Testis (tissue), 3 donors: ENCODE data around the gene PTPRN2. TPM values are rescaled to one million over a fixed set of nuclear protein-coding genes. Genes with fewer than 3 reads are reported as not detected.

Source experiments
- DNase-seq: peaks from one replicate; pipeline ENCODE4 v3.0.0-alpha.2; 2019
- H3K27ac ChIP-seq, 2 donors: fragments of 200-600 bp; sonication (generic); one replicate each; pipeline ENCODE4 v1.5.1; 2019
- H3K27me3 ChIP-seq: fragments of 200-600 bp; sonication (generic); one replicate; pipeline ENCODE4 v1.5.1; 2019
- H3K36me3 ChIP-seq: fragments of 200-600 bp; sonication (generic); one replicate; pipeline ENCODE4 v1.5.1; 2017; ENCODE audit warnings: low read depth; ENCODE audit errors: missing control alignments
- H3K4me1 ChIP-seq: fragments of 200-600 bp; sonication (generic); one replicate; pipeline ENCODE4 v1.5.1; 2019
- H3K4me3 ChIP-seq, 2 donors: fragments of 200-600 bp; sonication (generic); one replicate each; pipeline ENCODE4 v1.5.1; 2017 to 2019
- H3K9me3 ChIP-seq: fragments of 200-600 bp; sonication (generic); one replicate; pipeline ENCODE4 v1.5.1; 2017
- POLR2A ChIP-seq: fragments of 450-650 bp; IDR thresholded peaks from one replicate; pipeline ENCODE4 v1.6.1; 2017; ENCODE audit warnings: antibody characterized with exemption, mild to moderate bottlenecking, moderate library complexity
- WGBS, 2 donors: methylation state at CpG; one replicate each; pipeline ENCODE4 v1.1.5; 2018; 5-methylcytosine and 5-hydroxymethylcytosine counted together
- intact Hi-C: fragments of 100-400 bp; cut with DNase I; formaldehyde crosslinking; loops from one replicate; pipeline ENCODE4 v1.15.1; 2023; ENCODE audit warnings: low total_unique reads
- polyA plus RNA-seq: library from polyadenylated mRNA; stranded (reverse); fragments of 350-450 nt; fragmentation: Illumina TruSeq; extraction: RNeasy Lipid Tissue Mini Kit (QIAGEN cat#74804); gene quantifications from one replicate; pipeline ENCODE4 v1.2.3, GENCODE V29; 2014; ENCODE audit warnings: low read depth, low replicate concordance; ENCODE audit not compliant: insufficient read depth
- total RNA-seq, 2 donors: library from RNA; depleted of rRNA; stranded (reverse); fragments of >200 nt; gene quantifications; one replicate each; pipeline ENCODE4 v1.2.3, GENCODE V29; 2016
- TF ChIP-seq, protein P1 (sequence below), 3 experiments: fragments of 450-650 bp in 2 of 3; fragments of 200-600 bp in 1 of 3; sonication (generic) in 1 of 3; IDR thresholded peaks; one replicate each; pipeline ENCODE4 v1.5.1; 2016 to 2019; ENCODE audit warnings: antibody characterized with exemption in 3 of 3, mild to moderate bottlenecking in 2 of 3, moderate library complexity in 1 of 3

PTPRN2 gene
- total and polyA plus RNA-seq, 3 donors from 2014 or later = 9.3 to 10.8 (median 9.8) TPM

DNA sequence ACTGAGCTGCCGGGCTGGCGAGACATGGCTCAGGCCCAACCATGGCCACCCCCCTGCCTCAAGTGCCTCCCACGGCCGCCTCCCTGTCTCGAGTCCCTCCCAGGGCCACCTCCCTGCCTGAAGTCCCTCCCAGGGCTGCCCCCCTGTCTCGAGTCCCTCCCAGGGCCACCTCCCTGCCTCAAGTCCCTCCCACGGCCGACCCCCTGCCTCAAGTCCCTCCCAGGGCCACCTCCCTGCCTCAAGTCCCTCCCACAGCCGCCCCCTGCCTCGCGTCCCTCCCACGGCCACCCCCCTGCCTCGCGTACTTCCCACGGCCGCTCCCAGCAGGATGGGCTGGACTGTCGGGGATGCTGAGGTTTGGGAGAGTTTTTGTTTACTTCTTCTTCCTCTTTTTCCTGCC is 462.5 kb downstream of the PTPRN2 start:
- Histone ChIP-seq H3K27me3 (no peaks in the 10 kb centered on the region), H3K9me3 (no peaks in the 10 kb centered on the region), H3K27ac (no peak overlapping the region), H3K4me1 (no peaks in the 10 kb centered on the region), H3K4me3 (no peak overlapping the region), H3K36me3 (no peaks in the 10 kb centered on the region)
- no peak for TF ChIP-seq POLR2A
- TF ChIP-seq, protein P1, sequence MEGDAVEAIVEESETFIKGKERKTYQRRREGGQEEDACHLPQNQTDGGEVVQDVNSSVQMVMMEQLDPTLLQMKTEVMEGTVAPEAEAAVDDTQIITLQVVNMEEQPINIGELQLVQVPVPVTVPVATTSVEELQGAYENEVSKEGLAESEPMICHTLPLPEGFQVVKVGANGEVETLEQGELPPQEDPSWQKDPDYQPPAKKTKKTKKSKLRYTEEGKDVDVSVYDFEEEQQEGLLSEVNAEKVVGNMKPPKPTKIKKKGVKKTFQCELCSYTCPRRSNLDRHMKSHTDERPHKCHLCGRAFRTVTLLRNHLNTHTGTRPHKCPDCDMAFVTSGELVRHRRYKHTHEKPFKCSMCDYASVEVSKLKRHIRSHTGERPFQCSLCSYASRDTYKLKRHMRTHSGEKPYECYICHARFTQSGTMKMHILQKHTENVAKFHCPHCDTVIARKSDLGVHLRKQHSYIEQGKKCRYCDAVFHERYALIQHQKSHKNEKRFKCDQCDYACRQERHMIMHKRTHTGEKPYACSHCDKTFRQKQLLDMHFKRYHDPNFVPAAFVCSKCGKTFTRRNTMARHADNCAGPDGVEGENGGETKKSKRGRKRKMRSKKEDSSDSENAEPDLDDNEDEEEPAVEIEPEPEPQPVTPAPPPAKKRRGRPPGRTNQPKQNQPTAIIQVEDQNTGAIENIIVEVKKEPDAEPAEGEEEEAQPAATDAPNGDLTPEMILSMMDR (IDR thresholded peaks at IDR 0.05) = no peak
- no peak for DNase-seq
- 77 to 78% methylated on average over 17 of the region's 17 CpGs for WGBS, 2 donors
- intact Hi-C loops = no loop called here

DNA sequence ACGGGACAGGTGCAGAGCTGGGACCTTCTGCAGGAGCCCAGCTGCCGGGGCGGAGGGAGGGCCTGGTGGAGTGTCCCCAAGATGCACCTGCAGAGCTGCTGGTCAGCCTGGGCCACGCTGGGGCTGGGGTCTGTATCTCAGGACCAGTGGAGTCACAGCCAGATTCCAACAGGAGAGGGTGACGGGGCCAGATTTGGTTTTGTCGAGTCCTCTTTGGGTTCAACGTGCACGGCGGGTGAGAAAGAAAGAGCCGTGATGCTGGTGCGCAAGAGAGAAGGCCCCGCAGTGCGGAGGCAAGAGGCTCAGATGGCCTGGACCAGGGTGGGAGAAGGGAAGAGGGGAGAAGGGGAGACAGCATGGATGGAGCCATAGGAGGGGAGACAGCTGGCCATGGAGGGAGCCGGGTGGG is 462.9 kb downstream of the PTPRN2 start:
- intact Hi-C loops = no loop called here
- no peak overlapping the region for H3K4me3 ChIP-seq
- 87 to 91% methylated on average over 11 to 14 of the region's 14 CpGs for WGBS, 2 donors
- no peaks in the 10 kb centered on the region for H3K36me3 ChIP-seq
- H3K27me3 ChIP-seq = no peaks in the 10 kb centered on the region
- no peak for TF ChIP-seq POLR2A
- no peak for DNase-seq
- no peak overlapping the region for H3K27ac ChIP-seq
- no peaks in the 10 kb centered on the region for H3K9me3 ChIP-seq
- no peaks in the 10 kb centered on the region for H3K4me1 ChIP-seq

DNA sequence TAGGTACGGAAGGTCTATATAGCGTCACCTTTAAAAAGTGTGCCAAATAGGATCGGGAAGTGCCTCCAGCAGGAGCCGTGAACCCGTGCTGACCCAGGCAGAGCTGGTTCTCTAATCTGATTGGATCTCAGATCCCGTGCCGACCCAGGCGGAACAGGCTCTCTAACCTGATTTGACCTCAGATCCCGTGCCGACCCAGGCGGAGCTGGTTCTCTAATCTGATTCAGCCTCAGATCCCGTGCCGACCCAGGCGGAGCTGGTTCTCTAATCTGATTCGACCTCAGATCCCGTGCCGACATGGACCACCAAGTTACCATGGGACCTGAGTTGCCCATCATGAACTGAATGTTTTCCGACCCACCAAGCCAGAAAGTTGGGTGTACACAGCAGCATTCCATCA is 463.9 kb downstream of the PTPRN2 start:
- WGBS, 2 donors = 94 to 95% methylated on average over 18 of the region's 18 CpGs
- H3K4me1 ChIP-seq = no peaks in the 10 kb centered on the region
- H3K27ac ChIP-seq = no peak overlapping the region
- no peaks in the 10 kb centered on the region for H3K36me3 ChIP-seq
- intact Hi-C loops = no loop called here
- TF ChIP-seq, protein P1 (IDR thresholded peaks at IDR 0.05) = no peak
- no peak for TF ChIP-seq POLR2A
- H3K27me3 ChIP-seq = no peaks in the 10 kb centered on the region
- no peak for DNase-seq
- no peaks in the 10 kb centered on the region for H3K9me3 ChIP-seq
- H3K4me3 ChIP-seq = no peak overlapping the region

DNA sequence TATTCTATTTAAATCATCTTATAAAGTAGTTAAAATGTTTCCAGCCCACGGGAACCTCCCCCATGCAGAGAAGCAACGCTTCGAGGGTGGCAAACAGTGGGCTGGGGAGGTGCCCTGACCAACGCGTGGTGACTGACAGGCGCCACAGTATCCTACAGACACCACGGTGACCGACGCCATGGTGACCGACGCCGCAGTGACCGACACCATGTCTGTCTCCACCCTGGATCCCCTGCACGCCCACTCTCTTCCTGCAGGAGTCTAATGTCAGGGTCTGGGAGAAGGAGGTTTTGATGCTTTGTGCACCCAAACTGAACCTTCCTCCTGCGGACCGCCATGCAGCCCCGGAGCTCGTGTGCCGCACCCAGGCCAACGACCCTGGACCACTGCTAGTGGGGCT is 464.4 kb downstream of the PTPRN2 start:
- WGBS, 2 donors = 93% methylated on average over 20 of the region's 20 CpGs

DNA sequence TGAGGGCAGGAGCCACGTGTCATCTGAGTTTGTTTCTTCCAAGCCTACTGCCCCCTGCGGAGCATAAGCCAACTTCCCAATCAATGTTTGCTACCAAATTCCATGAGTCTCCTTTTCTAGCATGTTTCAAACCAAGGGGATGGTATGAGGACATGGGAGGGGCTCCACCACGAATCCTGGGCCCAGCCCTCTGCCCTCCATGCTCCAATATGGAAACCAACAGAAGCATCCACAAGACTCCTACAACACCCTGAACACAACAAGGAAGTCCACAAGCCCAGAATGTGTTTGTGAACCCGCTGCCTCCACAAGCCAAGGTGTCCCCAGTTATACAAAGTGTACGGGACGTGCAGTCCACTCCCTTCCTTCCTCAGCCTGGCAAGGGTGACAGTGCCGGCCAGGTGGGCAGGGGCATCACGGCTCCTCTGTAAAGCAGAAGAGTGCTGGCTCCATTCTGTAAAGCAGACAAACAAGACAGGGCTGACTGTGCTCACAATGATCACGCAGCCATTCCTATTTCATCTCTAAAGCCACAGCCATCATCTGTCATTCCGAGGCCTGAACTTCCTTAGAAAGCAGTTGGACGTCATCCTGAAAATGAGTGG is 466.1 kb downstream of the PTPRN2 start:
- H3K36me3 ChIP-seq = no peaks in the 10 kb centered on the region
- H3K9me3 ChIP-seq = no peaks in the 10 kb centered on the region
- H3K4me3 ChIP-seq = no peak overlapping the region
- DNase-seq = no peak
- WGBS, 2 donors = 76 to 86% methylated on average over 10 to 11 of the region's 11 CpGs
- intact Hi-C loops = no loop called here
- H3K27ac ChIP-seq = no peak overlapping the region
- H3K27me3 ChIP-seq = no peaks in the 10 kb centered on the region
- TF ChIP-seq, protein P1 (IDR thresholded peaks at IDR 0.05) = no peak
- no peak for TF ChIP-seq POLR2A
- no peaks in the 10 kb centered on the region for H3K4me1 ChIP-seq

More for the DNA sequence above, 464.4 kb downstream of the PTPRN2 start:
- Histone ChIP-seq H3K27ac (no peak overlapping the region), H3K36me3 (no peaks in the 10 kb centered on the region), H3K27me3 (no peaks in the 10 kb centered on the region), H3K4me3 (no peak overlapping the region), H3K9me3 (no peaks in the 10 kb centered on the region), H3K4me1 (no peaks in the 10 kb centered on the region)
- TF ChIP-seq, protein P1 (IDR thresholded peaks at IDR 0.05) = no peak
- TF ChIP-seq POLR2A = no peak
- intact Hi-C loops = no loop called here
- no peak for DNase-seq
